H1 (cell line): Measurements from ENCODE around the gene LEFTY2. TPM values are rescaled to one million over a fixed set of nuclear protein-coding genes. Genes with fewer than 3 reads are reported as not detected.

Experiments used
- CHD1 ChIP-seq: IDR thresholded peaks from 2 replicates; pipeline ENCODE4 v1.6.1; 2012; ENCODE audit warnings: low read depth, low read length, improper control_type of control experiment
- JUN ChIP-seq: IDR thresholded peaks from 2 replicates; pipeline ENCODE4 v1.6.1; 2011; ENCODE audit warnings: low read depth, mild to moderate bottlenecking, improper control_type of control experiment, low read length
- MAX ChIP-seq: IDR thresholded peaks from 2 replicates; pipeline ENCODE4 v1.6.1; 2012; ENCODE audit warnings: inconsistent platforms
- RNF2 ChIP-seq: fragments of 200-900, 300-1000 bp; sonication (generic); IDR thresholded peaks from 2 replicates; pipeline ENCODE4 v1.7.1; 2016; ENCODE audit warnings: borderline replicate concordance, low read depth, mild to moderate bottlenecking, antibody characterized with exemption, low read length; ENCODE audit not compliant: poor library complexity, severe bottlenecking; ENCODE audit errors: missing control alignments
- SIX5 ChIP-seq: IDR thresholded peaks from 2 replicates; pipeline ENCODE4 v1.6.1; 2011; ENCODE audit warnings: mild to moderate bottlenecking, low read depth, low read length
- polyA plus RNA-seq, 7 experiments: library from polyadenylated mRNA; depleted of rRNA in 3 of 7; stranded (reverse) in 5 of 7; unstranded in 2 of 7; fragments of >200 nt in 5 of 7; fragments of 200-250 nt in 2 of 7; gene quantifications; 1 replicate in 5 of 7; 2 replicates in 1 of 7; 4 replicates in 1 of 7; pipeline versions ENCODE4 v1.2.1 to v1.2.3, GENCODE V29; 2011 to 2013; ENCODE audit warnings: missing spikeins in 2 of 7, mixed read lengths in 2 of 7
- total RNA-seq: library from RNA; stranded (reverse); fragmentation: NEBNext Ultra II Directional; extraction: Animal tissue kit (Norgen Biotek cat#: 25700); gene quantifications from 2 replicates; pipeline ENCODE4 v1.2.1, GENCODE V29; 2021

Gene LEFTY2
- total and polyA plus RNA-seq, 2 of the 8 experiments (the other 6 are each of a cell fraction or from before 2014, with no cell fraction given), result 2.6 to 4.3 TPM

GRCh38 chr1:225954753-225955152, 13.7 kb upstream of the LEFTY2 start (continued):
- TF ChIP-seq RNF2 (no peak), JUN (no peak), MAX (no peak), SIX5 (no peak), CHD1 (no peak)
